HepG2 (cell line): ENCODE results near the gene RGS14. TPM values are rescaled to one million over a fixed set of nuclear protein-coding genes. Genes with fewer than 3 reads are reported as not detected.

Experiments used
- CC2D1A ChIP-seq: sonication (generic); formaldehyde crosslinking; IDR thresholded peaks from 2 replicates; pipeline ENCODE4 v1.8.1; 2023; ENCODE audit warnings: mild to moderate bottlenecking, missing genetic modification reagents
- FOSL1 ChIP-seq: sonication (generic); formaldehyde crosslinking; IDR thresholded peaks from 2 replicates; pipeline ENCODE4 v1.9.0; 2021; ENCODE audit warnings: missing genetic modification reagents, borderline replicate concordance
- HOXA5 ChIP-seq: sonication (generic); formaldehyde crosslinking; IDR thresholded peaks from 2 replicates; pipeline ENCODE4 v1.4.0; 2020; ENCODE audit warnings: missing genetic modification reagents
- JDP2 ChIP-seq: sonication (generic); formaldehyde crosslinking; IDR thresholded peaks from 2 replicates; pipeline ENCODE4 v1.8.1; 2022; ENCODE audit warnings: missing genetic modification reagents, borderline replicate concordance
- NR2F6 ChIP-seq, 2 experiments: IDR thresholded peaks; 2 replicates each; pipeline ENCODE4 v1.6.1; 2016; ENCODE audit warnings: antibody characterized with exemption in 1 of 2, mild to moderate bottlenecking in 1 of 2
- POLR2AphosphoS2 ChIP-seq: IDR thresholded peaks from 2 replicates; pipeline ENCODE4 v1.6.1; 2011; ENCODE audit warnings: low read depth, low read length, improper control_type of control experiment
- SNAPC4 ChIP-seq: sonication (generic); formaldehyde crosslinking; IDR thresholded peaks from 2 replicates; pipeline ENCODE4 v1.4.0; 2020; ENCODE audit warnings: mild to moderate bottlenecking, missing genetic modification reagents
- ZNF441 ChIP-seq: sonication (generic); formaldehyde crosslinking; IDR thresholded peaks from 2 replicates; pipeline ENCODE4 v1.7.0; 2021; ENCODE audit warnings: missing genetic modification reagents, borderline replicate concordance
- ZNF660 ChIP-seq: sonication (generic); formaldehyde crosslinking; IDR thresholded peaks from 2 replicates; pipeline ENCODE4 v1.5.1; 2020; ENCODE audit warnings: mild to moderate bottlenecking, low read depth, missing genetic modification reagents, borderline replicate concordance
- ZNF709 ChIP-seq: sonication (generic); formaldehyde crosslinking; IDR thresholded peaks from 2 replicates; pipeline ENCODE4 v1.5.0; 2020; ENCODE audit warnings: mild to moderate bottlenecking, missing genetic modification reagents
- polyA plus RNA-seq, 8 experiments: library from polyadenylated mRNA; depleted of rRNA in 3 of 8; stranded (reverse) in 7 of 8; unstranded in 1 of 8; fragments of >200 nt; fragmentation: Illumina TruSeq in 4 of 8; extraction: Trizol in 4 of 8; gene quantifications; 2 replicates each; pipeline versions ENCODE4 v1.2.1 to v1.2.3, GENCODE V29; 2011 to 2016; ENCODE audit warnings: low read depth in 4 of 8, missing spikeins in 1 of 8, mixed read lengths in 1 of 8; ENCODE audit not compliant: insufficient read depth in 1 of 8
- total RNA-seq, 5 experiments: library from RNA; depleted of rRNA; stranded (reverse); fragments of >200 nt; fragmentation: Illumina TruSeq; extraction: Trizol; gene quantifications; 2 replicates each; pipeline ENCODE4 v1.2.3, GENCODE V29; 2016; ENCODE audit warnings: low read depth in 1 of 5
- TF ChIP-seq, protein P1 (sequence below): sonication (generic); formaldehyde crosslinking; conservative IDR thresholded peaks from 2 replicates; pipeline ENCODE4 v1.4.0; 2020; ENCODE audit warnings: missing genetic modification reagents
- TF ChIP-seq, protein P2 (sequence below): sonication (generic); formaldehyde crosslinking; IDR thresholded peaks from 2 replicates; pipeline ENCODE4 v1.5.0; 2020; ENCODE audit warnings: mild to moderate bottlenecking, missing genetic modification reagents, moderate library complexity
- TF ChIP-seq, protein P3 (sequence below): fragments of 450-650 bp; IDR thresholded peaks from 2 replicates; pipeline ENCODE4 v1.6.1; 2017; ENCODE audit warnings: mild to moderate bottlenecking
- TF ChIP-seq, protein P4 (sequence below): sonication (generic); formaldehyde crosslinking; IDR thresholded peaks from 2 replicates; pipeline ENCODE4 v1.5.1; 2020; ENCODE audit warnings: missing genetic modification reagents, mild to moderate bottlenecking, borderline replicate concordance

The RGS14 gene
- total and polyA plus RNA-seq, 2 of the 13 experiments (the other 11 are each of a cell fraction or from before 2014, with no cell fraction given) = 11.1 to 17.2 TPM

- TF ChIP-seq, protein P1, sequence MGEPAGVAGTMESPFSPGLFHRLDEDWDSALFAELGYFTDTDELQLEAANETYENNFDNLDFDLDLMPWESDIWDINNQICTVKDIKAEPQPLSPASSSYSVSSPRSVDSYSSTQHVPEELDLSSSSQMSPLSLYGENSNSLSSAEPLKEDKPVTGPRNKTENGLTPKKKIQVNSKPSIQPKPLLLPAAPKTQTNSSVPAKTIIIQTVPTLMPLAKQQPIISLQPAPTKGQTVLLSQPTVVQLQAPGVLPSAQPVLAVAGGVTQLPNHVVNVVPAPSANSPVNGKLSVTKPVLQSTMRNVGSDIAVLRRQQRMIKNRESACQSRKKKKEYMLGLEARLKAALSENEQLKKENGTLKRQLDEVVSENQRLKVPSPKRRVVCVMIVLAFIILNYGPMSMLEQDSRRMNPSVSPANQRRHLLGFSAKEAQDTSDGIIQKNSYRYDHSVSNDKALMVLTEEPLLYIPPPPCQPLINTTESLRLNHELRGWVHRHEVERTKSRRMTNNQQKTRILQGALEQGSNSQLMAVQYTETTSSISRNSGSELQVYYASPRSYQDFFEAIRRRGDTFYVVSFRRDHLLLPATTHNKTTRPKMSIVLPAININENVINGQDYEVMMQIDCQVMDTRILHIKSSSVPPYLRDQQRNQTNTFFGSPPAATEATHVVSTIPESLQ (CRISPR knock-in tag) = no peak
- TF ChIP-seq JDP2 (CRISPR knock-in tag) (no peak), ZNF660 (CRISPR knock-in tag) (no peak), NR2F6 (IDR thresholded peaks at IDR 0.05) (no peak), NR2F6 (CRISPR knock-in tag; IDR thresholded peaks at IDR 0.05) (no peak), POLR2AphosphoS2 (no peak), SNAPC4 (CRISPR knock-in tag) (no peak), ZNF709 (peak; percentile 46; the same call in 1 of the 2 replicates), ZNF441 (CRISPR knock-in tag) (no peak), CC2D1A (CRISPR knock-in tag) (no peak), HOXA5 (CRISPR knock-in tag) (no peak), FOSL1 (CRISPR knock-in tag) (no peak)
- TF ChIP-seq, protein P2, sequence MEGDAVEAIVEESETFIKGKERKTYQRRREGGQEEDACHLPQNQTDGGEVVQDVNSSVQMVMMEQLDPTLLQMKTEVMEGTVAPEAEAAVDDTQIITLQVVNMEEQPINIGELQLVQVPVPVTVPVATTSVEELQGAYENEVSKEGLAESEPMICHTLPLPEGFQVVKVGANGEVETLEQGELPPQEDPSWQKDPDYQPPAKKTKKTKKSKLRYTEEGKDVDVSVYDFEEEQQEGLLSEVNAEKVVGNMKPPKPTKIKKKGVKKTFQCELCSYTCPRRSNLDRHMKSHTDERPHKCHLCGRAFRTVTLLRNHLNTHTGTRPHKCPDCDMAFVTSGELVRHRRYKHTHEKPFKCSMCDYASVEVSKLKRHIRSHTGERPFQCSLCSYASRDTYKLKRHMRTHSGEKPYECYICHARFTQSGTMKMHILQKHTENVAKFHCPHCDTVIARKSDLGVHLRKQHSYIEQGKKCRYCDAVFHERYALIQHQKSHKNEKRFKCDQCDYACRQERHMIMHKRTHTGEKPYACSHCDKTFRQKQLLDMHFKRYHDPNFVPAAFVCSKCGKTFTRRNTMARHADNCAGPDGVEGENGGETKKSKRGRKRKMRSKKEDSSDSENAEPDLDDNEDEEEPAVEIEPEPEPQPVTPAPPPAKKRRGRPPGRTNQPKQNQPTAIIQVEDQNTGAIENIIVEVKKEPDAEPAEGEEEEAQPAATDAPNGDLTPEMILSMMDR = peak; percentile 86
- TF ChIP-seq, protein P3, sequence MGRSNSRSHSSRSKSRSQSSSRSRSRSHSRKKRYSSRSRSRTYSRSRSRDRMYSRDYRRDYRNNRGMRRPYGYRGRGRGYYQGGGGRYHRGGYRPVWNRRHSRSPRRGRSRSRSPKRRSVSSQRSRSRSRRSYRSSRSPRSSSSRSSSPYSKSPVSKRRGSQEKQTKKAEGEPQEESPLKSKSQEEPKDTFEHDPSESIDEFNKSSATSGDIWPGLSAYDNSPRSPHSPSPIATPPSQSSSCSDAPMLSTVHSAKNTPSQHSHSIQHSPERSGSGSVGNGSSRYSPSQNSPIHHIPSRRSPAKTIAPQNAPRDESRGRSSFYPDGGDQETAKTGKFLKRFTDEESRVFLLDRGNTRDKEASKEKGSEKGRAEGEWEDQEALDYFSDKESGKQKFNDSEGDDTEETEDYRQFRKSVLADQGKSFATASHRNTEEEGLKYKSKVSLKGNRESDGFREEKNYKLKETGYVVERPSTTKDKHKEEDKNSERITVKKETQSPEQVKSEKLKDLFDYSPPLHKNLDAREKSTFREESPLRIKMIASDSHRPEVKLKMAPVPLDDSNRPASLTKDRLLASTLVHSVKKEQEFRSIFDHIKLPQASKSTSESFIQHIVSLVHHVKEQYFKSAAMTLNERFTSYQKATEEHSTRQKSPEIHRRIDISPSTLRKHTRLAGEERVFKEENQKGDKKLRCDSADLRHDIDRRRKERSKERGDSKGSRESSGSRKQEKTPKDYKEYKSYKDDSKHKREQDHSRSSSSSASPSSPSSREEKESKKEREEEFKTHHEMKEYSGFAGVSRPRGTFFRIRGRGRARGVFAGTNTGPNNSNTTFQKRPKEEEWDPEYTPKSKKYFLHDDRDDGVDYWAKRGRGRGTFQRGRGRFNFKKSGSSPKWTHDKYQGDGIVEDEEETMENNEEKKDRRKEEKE = no peak
- TF ChIP-seq, protein P4, sequence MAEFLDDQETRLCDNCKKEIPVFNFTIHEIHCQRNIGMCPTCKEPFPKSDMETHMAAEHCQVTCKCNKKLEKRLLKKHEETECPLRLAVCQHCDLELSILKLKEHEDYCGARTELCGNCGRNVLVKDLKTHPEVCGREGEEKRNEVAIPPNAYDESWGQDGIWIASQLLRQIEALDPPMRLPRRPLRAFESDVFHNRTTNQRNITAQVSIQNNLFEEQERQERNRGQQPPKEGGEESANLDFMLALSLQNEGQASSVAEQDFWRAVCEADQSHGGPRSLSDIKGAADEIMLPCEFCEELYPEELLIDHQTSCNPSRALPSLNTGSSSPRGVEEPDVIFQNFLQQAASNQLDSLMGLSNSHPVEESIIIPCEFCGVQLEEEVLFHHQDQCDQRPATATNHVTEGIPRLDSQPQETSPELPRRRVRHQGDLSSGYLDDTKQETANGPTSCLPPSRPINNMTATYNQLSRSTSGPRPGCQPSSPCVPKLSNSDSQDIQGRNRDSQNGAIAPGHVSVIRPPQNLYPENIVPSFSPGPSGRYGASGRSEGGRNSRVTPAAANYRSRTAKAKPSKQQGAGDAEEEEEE = no peak
These were observed 46.3 kb downstream of the RGS14 start (continued) for GRCh38 chr5:177403792-177404640.
